H1 (cell line): ENCODE data around the gene COQ9. TPM values are rescaled to one million over a fixed set of nuclear protein-coding genes. Genes with fewer than 3 reads are reported as not detected.
"Not testable (repeated sequence)": the region's sequence is repeated elsewhere in the genome, so short reads cannot be mapped to it uniquely, and the experiment has no call there.

Experiments used
- CTCF ChIA-PET: fragments of 300-600 bp; sonication (Branson Sonifier 250); formaldehyde crosslinking; loops from one replicate; lab custom pipeline; 2021; ENCODE audit not compliant: partially characterized antibody; lab: Charles Lee
- POLR2A ChIA-PET: fragments of 300-600 bp; sonication (Branson Sonifier 250); formaldehyde crosslinking; loops from one replicate; lab custom pipeline; 2021; ENCODE audit warnings: inconsistent platforms; ENCODE audit not compliant: partially characterized antibody; lab: Charles Lee
- DNase-seq, 2 experiments: peaks; one replicate each; pipeline versions ENCODE4 v3.0.0 to v3.0.0-alpha.2; 2010 to 2022; ENCODE audit warnings: low spot score in 2 of 2, low read depth in 1 of 2, mixed read lengths in 1 of 2
- FAIRE-seq: peaks from 2 replicates; lab custom pipeline; 2011; peaks lifted over from hg19 to GRCh38; lab: Jason Lieb, UNC
- H2AFZ ChIP-seq: 2 replicates; pipeline ENCODE4 v1.8.1; 2012; ENCODE audit warnings: low read length, inconsistent platforms
- H2AK5ac ChIP-seq: 2 replicates; pipeline ENCODE4 v1.6.1; 2013; ENCODE audit warnings: low read depth, low read length
- H2BK120ac ChIP-seq: replicated peaks from 2 replicates; pipeline ENCODE3; 2013; ENCODE audit warnings: low read depth, low read length, inconsistent platforms
- H2BK12ac ChIP-seq: 2 replicates; pipeline ENCODE4 v1.6.1; 2013; ENCODE audit warnings: low read depth, low read length
- H2BK15ac ChIP-seq: 2 replicates; pipeline ENCODE4 v1.6.1; 2013; ENCODE audit warnings: low read length
- H2BK20ac ChIP-seq: 2 replicates; pipeline ENCODE4 v1.6.1; 2013; ENCODE audit warnings: low read length
- H2BK5ac ChIP-seq: 2 replicates; pipeline ENCODE4 v1.6.1; 2013; ENCODE audit warnings: low read depth, low read length
- H3K14ac ChIP-seq: 2 replicates; pipeline ENCODE4 v1.6.1; 2013; ENCODE audit warnings: inconsistent platforms; ENCODE audit not compliant: insufficient read length
- H3K18ac ChIP-seq: 2 replicates; pipeline ENCODE4 v1.6.1; 2013; ENCODE audit warnings: low read length; ENCODE audit errors: extremely low read depth
- H3K23ac ChIP-seq: 2 replicates; pipeline ENCODE4 v1.6.1; 2013; ENCODE audit warnings: inconsistent platforms; ENCODE audit not compliant: insufficient read length
- H3K23me2 ChIP-seq: 2 replicates; pipeline ENCODE4 v1.6.1; 2013; ENCODE audit warnings: low read depth, low read length
- H3K27ac ChIP-seq: 2 replicates; pipeline ENCODE4 v1.6.1; 2011; ENCODE audit warnings: low read depth, low read length, inconsistent platforms
- H3K27me3 ChIP-seq, 4 experiments: replicated peaks in 1 of 4; 1 replicate in 1 of 4; 2 replicates in 3 of 4; pipeline versions ENCODE4 v1.6.1 to v1.8.1; 2011 to 2013; ENCODE audit warnings: low read length in 3 of 4, mild to moderate bottlenecking in 3 of 4, inconsistent platforms in 2 of 4, mixed read lengths in 2 of 4, moderate library complexity in 1 of 4; ENCODE audit not compliant: control insufficient read depth in 3 of 4, insufficient read depth in 3 of 4; ENCODE audit errors: extremely low read depth in 1 of 4
- H3K36me3 ChIP-seq, 4 experiments: 2 replicates each; pipeline versions ENCODE4 v1.6.1 to v1.8.1; 2011 to 2013; ENCODE audit warnings: mild to moderate bottlenecking in 4 of 4, low read length in 3 of 4, moderate library complexity in 2 of 4, control low read depth in 1 of 4, inconsistent platforms in 1 of 4; ENCODE audit not compliant: insufficient read depth in 4 of 4, control insufficient read depth in 2 of 4
- H3K4ac ChIP-seq: replicated peaks from 2 replicates; pipeline ENCODE3; 2013; ENCODE audit warnings: low read length, low read depth, mixed read lengths, inconsistent platforms; ENCODE audit not compliant: insufficient read length
- H3K4me1 ChIP-seq, 4 experiments: replicated peaks in 1 of 4; 1 replicate in 1 of 4; 2 replicates in 3 of 4; pipeline versions ENCODE4 v1.6.1 to v1.8.1; 2011 to 2013; ENCODE audit warnings: low read length in 3 of 4, inconsistent platforms in 2 of 4, mixed read lengths in 1 of 4; ENCODE audit not compliant: insufficient read depth in 4 of 4, control insufficient read depth in 3 of 4
- H3K4me2 ChIP-seq, 2 experiments: 2 replicates each; pipeline versions ENCODE4 v1.6.1 to v1.8.1; 2011 to 2013; ENCODE audit warnings: low read depth in 2 of 2, low read length in 2 of 2, control low read depth in 1 of 2, inconsistent platforms in 1 of 2, mild to moderate bottlenecking in 1 of 2; ENCODE audit not compliant: insufficient read depth in 1 of 2
- H3K4me3 ChIP-seq, 4 experiments: fragments of 200-600, 300-600 bp in 1 of 4; sonication (generic), shearing (Covaris generic), sonication (Bioruptor Twin) in 1 of 4; 2 replicates each; pipeline versions ENCODE4 v1.5.1 to v1.8.1; 2011 to 2016; ENCODE audit warnings: low read length in 4 of 4, low read depth in 3 of 4, control low read depth in 2 of 4, inconsistent platforms in 2 of 4, mild to moderate bottlenecking in 2 of 4, mixed read lengths in 1 of 4, moderate library complexity in 1 of 4; ENCODE audit not compliant: insufficient read depth in 2 of 4; ENCODE audit errors: extremely low read depth in 1 of 4
- H3K56ac ChIP-seq: replicated peaks from 2 replicates; pipeline ENCODE3; 2013; ENCODE audit warnings: low read depth, mild to moderate bottlenecking, mixed read lengths, low read length, inconsistent platforms; ENCODE audit not compliant: insufficient read length
- H3K79me1 ChIP-seq: 2 replicates; pipeline ENCODE4 v1.6.1; 2013; ENCODE audit warnings: low read depth, low read length, control low read depth
- H3K79me2 ChIP-seq, 2 experiments: 2 replicates each; pipeline versions ENCODE4 v1.6.1 to v1.8.1; 2012 to 2013; ENCODE audit warnings: low read length in 2 of 2, mild to moderate bottlenecking in 2 of 2, inconsistent platforms in 1 of 2; ENCODE audit not compliant: insufficient read depth in 2 of 2, control insufficient read depth in 1 of 2
- H3K9ac ChIP-seq, 4 experiments: replicated peaks in 1 of 4; 1 replicate in 1 of 4; 2 replicates in 3 of 4; pipeline versions ENCODE4 v1.6.1 to v1.8.1; 2011 to 2013; ENCODE audit warnings: low read depth in 3 of 4, low read length in 3 of 4, control low read depth in 2 of 4, mild to moderate bottlenecking in 2 of 4, moderate library complexity in 2 of 4, inconsistent platforms in 1 of 4; ENCODE audit errors: extremely low read depth in 1 of 4
- H3K9me3 ChIP-seq, 2 experiments: 2 replicates each; pipeline versions ENCODE4 v1.6.1 to v1.8.1; 2012 to 2013; ENCODE audit warnings: mild to moderate bottlenecking in 2 of 2, moderate library complexity in 2 of 2, control low read depth in 1 of 2, inconsistent platforms in 1 of 2, low read depth in 1 of 2, low read length in 1 of 2, mixed read lengths in 1 of 2; ENCODE audit not compliant: insufficient read depth in 2 of 2
- H4K20me1 ChIP-seq, 2 experiments: replicated peaks in 1 of 2; 2 replicates each; pipeline versions ENCODE3 to v1.8.1; 2011 to 2013; ENCODE audit warnings: inconsistent platforms in 2 of 2, low read length in 2 of 2, mild to moderate bottlenecking in 1 of 2; ENCODE audit not compliant: insufficient read depth in 2 of 2, control insufficient read depth in 1 of 2
- H4K5ac ChIP-seq: 2 replicates; pipeline ENCODE4 v1.6.1; 2013; ENCODE audit warnings: low read length, low read depth, mixed read lengths, inconsistent platforms; ENCODE audit not compliant: insufficient read length
- H4K8ac ChIP-seq: 2 replicates; pipeline ENCODE4 v1.8.0; 2013; ENCODE audit warnings: mild to moderate bottlenecking, moderate library complexity, low read length, inconsistent platforms; ENCODE audit not compliant: insufficient read depth; ENCODE audit errors: extremely low read depth
- H4K91ac ChIP-seq: replicated peaks from 2 replicates; pipeline ENCODE3; 2013; ENCODE audit warnings: low read length, mixed read lengths, inconsistent platforms; ENCODE audit not compliant: insufficient read length
- CTBP2 ChIP-seq: IDR thresholded peaks from 2 replicates; pipeline ENCODE4 v1.7.0; 2011; ENCODE audit warnings: borderline replicate concordance, mild to moderate bottlenecking, moderate library complexity, mixed read lengths, low read length; ENCODE audit not compliant: insufficient read depth, insufficient read length
- GABPA ChIP-seq: IDR thresholded peaks from 2 replicates; pipeline ENCODE4 v1.6.1; 2011; ENCODE audit warnings: mild to moderate bottlenecking, low read length, moderate library complexity, borderline replicate concordance; ENCODE audit not compliant: insufficient read depth
- JUN ChIP-seq: IDR thresholded peaks from 2 replicates; pipeline ENCODE4 v1.6.1; 2011; ENCODE audit warnings: low read depth, mild to moderate bottlenecking, improper control_type of control experiment, low read length
- NANOG ChIP-seq: IDR thresholded peaks from 2 replicates; pipeline ENCODE4 v1.6.1; 2011; ENCODE audit warnings: low read length, low read depth, mild to moderate bottlenecking, inconsistent platforms; ENCODE audit not compliant: insufficient read depth, poor library complexity, severe bottlenecking
- TAF1 ChIP-seq: IDR thresholded peaks from 2 replicates; pipeline ENCODE4 v1.6.1; 2011; ENCODE audit warnings: mild to moderate bottlenecking, low read depth, low read length
- WGBS, 2 experiments: shearing (Covaris generic) in 1 of 2; methylation state at CpG; one replicate each; pipeline versions ENCODE4 v1.1.6 to v1.1.7; 2013 to 2015; ENCODE audit warnings: low lambda C conversion rate in 2 of 2, mixed read lengths in 2 of 2, inconsistent platforms in 1 of 2, low coverage in 1 of 2, missing lambda C conversion rate in 1 of 2; ENCODE audit not compliant: insufficient replicate concordance in 2 of 2, insufficient coverage in 1 of 2, insufficient read length in 1 of 2; ENCODE audit errors: extremely low coverage in 1 of 2, missing lambda C conversion rate in 1 of 2; 5-methylcytosine and 5-hydroxymethylcytosine counted together
- polyA plus RNA-seq, 7 experiments: library from polyadenylated mRNA; depleted of rRNA in 3 of 7; stranded (reverse) in 5 of 7; unstranded in 2 of 7; fragments of >200 nt in 5 of 7; fragments of 200-250 nt in 2 of 7; gene quantifications; 1 replicate in 5 of 7; 2 replicates in 1 of 7; 4 replicates in 1 of 7; pipeline versions ENCODE4 v1.2.1 to v1.2.3, GENCODE V29; 2011 to 2013; ENCODE audit warnings: missing spikeins in 2 of 7, mixed read lengths in 2 of 7
- total RNA-seq: library from RNA; stranded (reverse); fragmentation: NEBNext Ultra II Directional; extraction: Animal tissue kit (Norgen Biotek cat#: 25700); gene quantifications from 2 replicates; pipeline ENCODE4 v1.2.1, GENCODE V29; 2021

Gene COQ9
- total and polyA plus RNA-seq, 2 of the 8 experiments (the other 6 are each of a cell fraction or from before 2014, with no cell fraction given) = 33.3 to 60.3 TPM

DNA sequence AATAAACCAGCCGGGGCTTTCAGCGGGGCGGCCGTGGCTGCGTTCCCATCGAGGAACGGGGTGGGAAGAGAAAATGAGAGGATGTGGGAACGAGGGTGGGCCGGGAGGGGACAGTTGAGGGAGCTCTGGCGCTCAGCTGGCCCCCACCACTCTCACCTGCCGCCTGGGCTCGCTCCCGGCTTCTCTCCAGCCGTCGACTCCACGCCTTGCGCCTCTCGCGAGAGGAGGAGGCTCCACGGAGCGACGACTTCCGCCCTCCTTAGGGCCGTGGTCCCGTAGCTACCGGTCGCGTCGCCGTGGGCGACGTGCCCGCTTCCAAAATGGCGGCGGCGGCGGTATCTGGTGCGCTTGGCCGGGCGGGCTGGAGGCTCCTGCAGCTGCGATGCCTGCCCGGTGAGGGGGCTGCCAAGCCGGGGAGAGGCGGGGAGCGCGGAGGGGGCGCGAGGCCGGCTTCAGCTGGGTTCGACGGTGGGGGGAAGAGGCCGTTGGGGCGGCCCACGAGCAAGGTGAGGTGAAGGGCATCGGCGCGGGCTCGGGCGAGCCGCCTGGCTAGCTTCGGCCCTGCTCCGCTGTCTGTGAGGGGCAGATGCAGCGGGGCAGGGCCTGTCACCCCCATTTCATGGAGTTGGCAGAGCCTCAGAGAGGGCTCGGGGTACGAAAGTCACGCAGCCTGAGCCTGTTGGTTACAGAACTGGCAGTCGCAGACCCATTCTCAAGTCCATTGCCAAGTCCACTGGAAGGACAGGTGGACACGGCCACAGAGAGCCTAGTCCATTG, at the start of gene COQ9, which contains the start of gene CIAPIN1 (continued):
- TF ChIP-seq JUN (no peak), GABPA (0 out of 2 replicates have a peak, but pooled peaks have one; percentile 31), NANOG (no peak), TAF1 (peak; percentile 99), CTBP2 (no peak)

DNA sequence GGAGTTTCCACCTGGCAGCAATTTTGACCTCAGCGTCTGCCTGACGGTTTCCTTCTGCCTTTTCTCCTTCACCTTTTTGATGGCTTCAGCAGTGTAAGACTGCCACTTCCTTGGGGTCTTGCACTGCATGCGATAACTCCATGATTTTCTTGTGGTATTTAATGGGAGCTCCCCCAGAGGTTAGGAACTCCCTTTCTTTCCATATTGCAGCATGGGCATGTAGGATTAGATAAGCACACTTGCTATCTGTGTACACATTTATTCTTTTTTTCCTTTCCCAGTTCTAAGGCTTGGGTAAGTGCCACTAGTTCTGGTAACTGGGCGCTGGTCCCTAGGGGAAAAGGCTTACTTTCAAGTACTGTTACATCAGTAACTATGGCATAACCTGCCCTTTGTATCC, 49.8 kb upstream of the COQ9 start:
- H2BK15ac ChIP-seq, H3K18ac ChIP-seq, H2BK120ac ChIP-seq, H2BK5ac ChIP-seq, H3K23me2 ChIP-seq, H3K4me1 ChIP-seq, H3K14ac ChIP-seq, H3K36me3 ChIP-seq, FAIRE-seq, H4K8ac ChIP-seq, H3K4me3 ChIP-seq, H3K23ac ChIP-seq, H2BK12ac ChIP-seq, H3K27me3 ChIP-seq, H3K79me2 ChIP-seq, H4K20me1 ChIP-seq, H3K56ac ChIP-seq, H2AK5ac ChIP-seq, H2BK20ac ChIP-seq, H4K91ac ChIP-seq, H2AFZ ChIP-seq, H3K9me3 ChIP-seq, H3K79me1 ChIP-seq, H3K4ac ChIP-seq, H3K4me2 ChIP-seq, H3K9ac ChIP-seq, DNase-seq, H4K5ac ChIP-seq, H3K27ac ChIP-seq, POLR2A ChIA-PET: not testable (repeated sequence)
- CTCF ChIA-PET = interaction anchor here (0.6 to 12.3 kb wide), 2 partner anchors 21 to 44 kb away, joined by 3 to 71 read pairs; no protein-coding TSS in a partner anchor
- 95% methylated on average over 4 of the region's 4 CpGs; no CpG with 5 or more reads in 1 of the 2 experiments for WGBS, 2 experiments
